ENCODE data around the gene HCRTR2.

Gene HCRTR2

DNA sequence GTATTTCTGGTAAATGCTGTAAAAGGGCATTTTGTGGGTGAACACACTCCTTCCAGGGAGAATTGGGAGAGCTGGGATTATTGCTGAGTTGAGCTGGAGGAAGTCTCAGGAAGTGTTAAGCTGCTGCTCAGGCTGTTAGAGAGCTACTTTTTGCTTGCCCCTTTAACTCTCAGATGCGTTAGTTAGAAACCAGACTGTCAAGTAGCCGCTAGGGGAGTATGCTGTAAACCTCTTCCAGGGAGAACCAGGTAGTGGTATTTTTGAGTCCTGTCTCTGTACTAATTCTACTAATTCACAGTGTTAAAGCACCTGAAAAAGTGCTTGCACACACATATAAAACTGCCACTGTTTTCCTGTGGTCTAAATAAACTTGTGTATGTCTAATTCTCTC is 146.4 kb downstream of the HCRTR2 start:
- DNase-seq (ENCODE audit: low read depth in 2 of 2, low spot score in 1 of 2): no peak

DNA sequence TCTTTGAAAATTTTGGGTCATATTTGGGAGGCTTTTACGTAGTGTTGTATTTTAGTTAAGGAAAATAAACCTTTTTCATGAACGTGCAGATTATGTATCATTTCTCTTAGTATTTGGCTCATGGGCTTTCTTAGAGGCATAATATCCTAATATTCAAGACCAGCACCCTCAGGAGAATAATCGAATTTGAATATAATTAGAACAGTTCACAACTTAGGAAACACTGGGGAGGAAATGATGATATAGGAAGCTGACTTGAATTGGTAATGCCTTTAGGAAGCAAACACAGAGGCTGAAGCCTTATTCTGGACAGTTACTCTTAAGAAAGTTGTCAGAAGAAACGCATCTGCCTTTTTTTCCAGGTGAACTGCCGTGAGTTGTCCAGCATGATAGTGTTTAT is 152.9 kb downstream of the HCRTR2 start, which contains the start of gene GFRAL:
GFRAL (plus strand) TSS at position 301 of the 400 bp plus-strand sequence; CDS start at position 387, 86 bp downstream.
- DNase-seq (ENCODE audit: low read depth in 2 of 2, low spot score in 1 of 2): no peak

Data from stimulated activated CD8-positive, alpha-beta memory T cell treated with anti-CD3 and anti-CD28 coated beads, Interleukin-4, amount 100 ng/mL, for 1 hour (primary cell).